H1 (cell line): ENCODE measurements around the gene TYSND1. TPM values are rescaled to one million over a fixed set of nuclear protein-coding genes. Genes with fewer than 3 reads are reported as not detected.

Experiments
- CTCF ChIA-PET: fragments of 300-600 bp; sonication (Branson Sonifier 250); formaldehyde crosslinking; loops from one replicate; lab custom pipeline; 2021; ENCODE audit not compliant: partially characterized antibody; lab: Charles Lee
- POLR2A ChIA-PET: fragments of 300-600 bp; sonication (Branson Sonifier 250); formaldehyde crosslinking; loops from one replicate; lab custom pipeline; 2021; ENCODE audit warnings: inconsistent platforms; ENCODE audit not compliant: partially characterized antibody; lab: Charles Lee
- DNase-seq, 2 experiments: peaks; one replicate each; pipeline versions ENCODE4 v3.0.0 to v3.0.0-alpha.2; 2010 to 2022; ENCODE audit warnings: low spot score in 2 of 2, low read depth in 1 of 2, mixed read lengths in 1 of 2
- FAIRE-seq: peaks from 2 replicates; lab custom pipeline; 2011; peaks lifted over from hg19 to GRCh38; lab: Jason Lieb, UNC
- H2AFZ ChIP-seq: 2 replicates; pipeline ENCODE4 v1.8.1; 2012; ENCODE audit warnings: low read length, inconsistent platforms
- H2AK5ac ChIP-seq: 2 replicates; pipeline ENCODE4 v1.6.1; 2013; ENCODE audit warnings: low read depth, low read length
- H2BK120ac ChIP-seq: replicated peaks from 2 replicates; pipeline ENCODE3; 2013; ENCODE audit warnings: low read depth, low read length, inconsistent platforms
- H2BK12ac ChIP-seq: 2 replicates; pipeline ENCODE4 v1.6.1; 2013; ENCODE audit warnings: low read depth, low read length
- H2BK15ac ChIP-seq: 2 replicates; pipeline ENCODE4 v1.6.1; 2013; ENCODE audit warnings: low read length
- H2BK20ac ChIP-seq: 2 replicates; pipeline ENCODE4 v1.6.1; 2013; ENCODE audit warnings: low read length
- H2BK5ac ChIP-seq: 2 replicates; pipeline ENCODE4 v1.6.1; 2013; ENCODE audit warnings: low read depth, low read length
- H3K14ac ChIP-seq: 2 replicates; pipeline ENCODE4 v1.6.1; 2013; ENCODE audit warnings: inconsistent platforms; ENCODE audit not compliant: insufficient read length
- H3K18ac ChIP-seq: 2 replicates; pipeline ENCODE4 v1.6.1; 2013; ENCODE audit warnings: low read length; ENCODE audit errors: extremely low read depth
- H3K23ac ChIP-seq: 2 replicates; pipeline ENCODE4 v1.6.1; 2013; ENCODE audit warnings: inconsistent platforms; ENCODE audit not compliant: insufficient read length
- H3K23me2 ChIP-seq: 2 replicates; pipeline ENCODE4 v1.6.1; 2013; ENCODE audit warnings: low read depth, low read length
- H3K27ac ChIP-seq: 2 replicates; pipeline ENCODE4 v1.6.1; 2011; ENCODE audit warnings: low read depth, low read length, inconsistent platforms
- H3K27me3 ChIP-seq, 4 experiments: replicated peaks in 1 of 4; 1 replicate in 1 of 4; 2 replicates in 3 of 4; pipeline versions ENCODE4 v1.6.1 to v1.8.1; 2011 to 2013; ENCODE audit warnings: low read length in 3 of 4, mild to moderate bottlenecking in 3 of 4, inconsistent platforms in 2 of 4, mixed read lengths in 2 of 4, moderate library complexity in 1 of 4; ENCODE audit not compliant: control insufficient read depth in 3 of 4, insufficient read depth in 3 of 4; ENCODE audit errors: extremely low read depth in 1 of 4
- H3K36me3 ChIP-seq, 4 experiments: 2 replicates each; pipeline versions ENCODE4 v1.6.1 to v1.8.1; 2011 to 2013; ENCODE audit warnings: mild to moderate bottlenecking in 4 of 4, low read length in 3 of 4, moderate library complexity in 2 of 4, control low read depth in 1 of 4, inconsistent platforms in 1 of 4; ENCODE audit not compliant: insufficient read depth in 4 of 4, control insufficient read depth in 2 of 4
- H3K4ac ChIP-seq: replicated peaks from 2 replicates; pipeline ENCODE3; 2013; ENCODE audit warnings: low read length, low read depth, mixed read lengths, inconsistent platforms; ENCODE audit not compliant: insufficient read length
- H3K4me1 ChIP-seq, 4 experiments: replicated peaks in 1 of 4; 1 replicate in 1 of 4; 2 replicates in 3 of 4; pipeline versions ENCODE4 v1.6.1 to v1.8.1; 2011 to 2013; ENCODE audit warnings: low read length in 3 of 4, inconsistent platforms in 2 of 4, mixed read lengths in 1 of 4; ENCODE audit not compliant: insufficient read depth in 4 of 4, control insufficient read depth in 3 of 4
- H3K4me2 ChIP-seq, 2 experiments: 2 replicates each; pipeline versions ENCODE4 v1.6.1 to v1.8.1; 2011 to 2013; ENCODE audit warnings: low read depth in 2 of 2, low read length in 2 of 2, control low read depth in 1 of 2, inconsistent platforms in 1 of 2, mild to moderate bottlenecking in 1 of 2; ENCODE audit not compliant: insufficient read depth in 1 of 2
- H3K4me3 ChIP-seq, 4 experiments: fragments of 200-600, 300-600 bp in 1 of 4; sonication (generic), shearing (Covaris generic), sonication (Bioruptor Twin) in 1 of 4; 2 replicates each; pipeline versions ENCODE4 v1.5.1 to v1.8.1; 2011 to 2016; ENCODE audit warnings: low read length in 4 of 4, low read depth in 3 of 4, control low read depth in 2 of 4, inconsistent platforms in 2 of 4, mild to moderate bottlenecking in 2 of 4, mixed read lengths in 1 of 4, moderate library complexity in 1 of 4; ENCODE audit not compliant: insufficient read depth in 2 of 4; ENCODE audit errors: extremely low read depth in 1 of 4
- H3K56ac ChIP-seq: replicated peaks from 2 replicates; pipeline ENCODE3; 2013; ENCODE audit warnings: low read depth, mild to moderate bottlenecking, mixed read lengths, low read length, inconsistent platforms; ENCODE audit not compliant: insufficient read length
- H3K79me1 ChIP-seq: 2 replicates; pipeline ENCODE4 v1.6.1; 2013; ENCODE audit warnings: low read depth, low read length, control low read depth
- H3K79me2 ChIP-seq, 2 experiments: 2 replicates each; pipeline versions ENCODE4 v1.6.1 to v1.8.1; 2012 to 2013; ENCODE audit warnings: low read length in 2 of 2, mild to moderate bottlenecking in 2 of 2, inconsistent platforms in 1 of 2; ENCODE audit not compliant: insufficient read depth in 2 of 2, control insufficient read depth in 1 of 2
- H3K9ac ChIP-seq, 4 experiments: replicated peaks in 1 of 4; 1 replicate in 1 of 4; 2 replicates in 3 of 4; pipeline versions ENCODE4 v1.6.1 to v1.8.1; 2011 to 2013; ENCODE audit warnings: low read depth in 3 of 4, low read length in 3 of 4, control low read depth in 2 of 4, mild to moderate bottlenecking in 2 of 4, moderate library complexity in 2 of 4, inconsistent platforms in 1 of 4; ENCODE audit errors: extremely low read depth in 1 of 4
- H3K9me3 ChIP-seq, 2 experiments: 2 replicates each; pipeline versions ENCODE4 v1.6.1 to v1.8.1; 2012 to 2013; ENCODE audit warnings: mild to moderate bottlenecking in 2 of 2, moderate library complexity in 2 of 2, control low read depth in 1 of 2, inconsistent platforms in 1 of 2, low read depth in 1 of 2, low read length in 1 of 2, mixed read lengths in 1 of 2; ENCODE audit not compliant: insufficient read depth in 2 of 2
- H4K20me1 ChIP-seq, 2 experiments: replicated peaks in 1 of 2; 2 replicates each; pipeline versions ENCODE3 to v1.8.1; 2011 to 2013; ENCODE audit warnings: inconsistent platforms in 2 of 2, low read length in 2 of 2, mild to moderate bottlenecking in 1 of 2; ENCODE audit not compliant: insufficient read depth in 2 of 2, control insufficient read depth in 1 of 2
- H4K5ac ChIP-seq: 2 replicates; pipeline ENCODE4 v1.6.1; 2013; ENCODE audit warnings: low read length, low read depth, mixed read lengths, inconsistent platforms; ENCODE audit not compliant: insufficient read length
- H4K8ac ChIP-seq: 2 replicates; pipeline ENCODE4 v1.8.0; 2013; ENCODE audit warnings: mild to moderate bottlenecking, moderate library complexity, low read length, inconsistent platforms; ENCODE audit not compliant: insufficient read depth; ENCODE audit errors: extremely low read depth
- H4K91ac ChIP-seq: replicated peaks from 2 replicates; pipeline ENCODE3; 2013; ENCODE audit warnings: low read length, mixed read lengths, inconsistent platforms; ENCODE audit not compliant: insufficient read length
- SP2 ChIP-seq: IDR thresholded peaks from 2 replicates; pipeline ENCODE4 v1.6.1; 2012; ENCODE audit warnings: mild to moderate bottlenecking, low read length, inconsistent platforms
- SP4 ChIP-seq: IDR thresholded peaks from 2 replicates; pipeline ENCODE4 v1.6.1; 2012; ENCODE audit warnings: low read length, inconsistent platforms
- WGBS, 2 experiments: shearing (Covaris generic) in 1 of 2; methylation state at CpG; one replicate each; pipeline versions ENCODE4 v1.1.6 to v1.1.7; 2013 to 2015; ENCODE audit warnings: low lambda C conversion rate in 2 of 2, mixed read lengths in 2 of 2, inconsistent platforms in 1 of 2, low coverage in 1 of 2, missing lambda C conversion rate in 1 of 2; ENCODE audit not compliant: insufficient replicate concordance in 2 of 2, insufficient coverage in 1 of 2, insufficient read length in 1 of 2; ENCODE audit errors: extremely low coverage in 1 of 2, missing lambda C conversion rate in 1 of 2; 5-methylcytosine and 5-hydroxymethylcytosine counted together
- polyA plus RNA-seq, 7 experiments: library from polyadenylated mRNA; depleted of rRNA in 3 of 7; stranded (reverse) in 5 of 7; unstranded in 2 of 7; fragments of >200 nt in 5 of 7; fragments of 200-250 nt in 2 of 7; gene quantifications; 1 replicate in 5 of 7; 2 replicates in 1 of 7; 4 replicates in 1 of 7; pipeline versions ENCODE4 v1.2.1 to v1.2.3, GENCODE V29; 2011 to 2013; ENCODE audit warnings: missing spikeins in 2 of 7, mixed read lengths in 2 of 7
- total RNA-seq: library from RNA; stranded (reverse); fragmentation: NEBNext Ultra II Directional; extraction: Animal tissue kit (Norgen Biotek cat#: 25700); gene quantifications from 2 replicates; pipeline ENCODE4 v1.2.1, GENCODE V29; 2021

The TYSND1 gene
- total and polyA plus RNA-seq, 2 of the 8 experiments (the other 6 are each of a cell fraction or from before 2014, with no cell fraction given), result 11.9 to 15.0 TPM

DNA sequence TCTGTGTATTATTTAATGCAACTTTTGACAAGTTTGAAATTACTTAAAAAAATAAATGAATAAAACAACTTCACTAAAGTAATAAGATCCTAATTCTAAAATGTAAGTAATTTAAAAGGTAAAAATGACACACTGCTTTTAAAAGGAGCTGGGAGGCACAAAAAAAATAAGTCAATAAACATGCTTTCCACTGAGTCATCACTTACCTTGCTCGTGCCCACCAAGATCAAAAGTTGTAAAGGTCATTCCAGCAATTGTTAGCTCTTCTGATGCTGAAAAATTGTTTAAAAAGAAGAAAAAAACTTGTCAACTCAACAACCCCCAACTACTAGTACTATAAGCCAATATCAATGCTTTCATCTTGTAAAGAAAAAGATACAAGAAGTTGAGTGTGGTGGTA, 14.3 kb upstream of the TYSND1 start:
- no peak overlapping the region for H2AFZ ChIP-seq
- H3K9me3 ChIP-seq, result no peaks in the 10 kb centered on the region
- POLR2A ChIA-PET, result no interaction called here
- DNase-seq (no peak), FAIRE-seq (no peak)
- WGBS, 2 experiments, result 92% methylated on average over 1 of the region's 1 CpG; no CpG with 5 or more reads in 1 of the 2 experiments
- H3K4ac ChIP-seq, result no peak overlapping the region
- peaks cover 9 to 17% of the 10 kb centered on the region in 2 experiments for H4K20me1 ChIP-seq
- no peak overlapping the region for H3K23ac ChIP-seq
- H3K27ac ChIP-seq, result no peak overlapping the region
- no peak overlapping the region for H4K8ac ChIP-seq
- H3K4me2 ChIP-seq, result no peak overlapping the region
- no peak overlapping the region for H2AK5ac ChIP-seq
- TF ChIP-seq SP2, result no peak
- TF ChIP-seq SP4, result no peak
- TF ChIP-seq, all 59 proteins: peak for 0
- no peak overlapping the region for H3K18ac ChIP-seq
- no peak overlapping the region for H2BK20ac ChIP-seq
- no peak overlapping the region for H3K9ac ChIP-seq
- H3K23me2 ChIP-seq, result no peaks in the 10 kb centered on the region
- H2BK15ac ChIP-seq, result no peak overlapping the region
- H4K91ac ChIP-seq, result no peak overlapping the region
- H3K56ac ChIP-seq, result no peak overlapping the region
- no peaks in the 10 kb centered on the region for H3K27me3 ChIP-seq
- no peak overlapping the region for H4K5ac ChIP-seq
- no peaks in the 10 kb centered on the region for H3K79me1 ChIP-seq
- H3K14ac ChIP-seq, result no peak overlapping the region
- peaks cover 13 to 52% of the 10 kb centered on the region in 2 experiments for H3K79me2 ChIP-seq
- H2BK5ac ChIP-seq, result no peak overlapping the region
- 0 out of 7 replicates have a peak, but pooled peaks cover 0 to 2% (median 0%) of the 10 kb centered on the region in 4 experiments for H3K4me1 ChIP-seq
- H3K36me3 ChIP-seq, result peaks cover 2 to 44% (median 15%) of the 10 kb centered on the region in 4 experiments; a peak in 6 of 8 replicates
- H2BK120ac ChIP-seq, result no peak overlapping the region
- no peak overlapping the region for H2BK12ac ChIP-seq
- CTCF ChIA-PET, result interaction anchor here (1.0 to 1.7 kb wide), 3 partner anchors 14 to 61 kb away, joined by 3 to 9 read pairs (median 4); partner anchors contain the start of gene TYSND1
- no peak overlapping the region for H3K4me3 ChIP-seq
